Measurements from ENCODE around the gene MAPK8IP1. TPM values are rescaled to one million over a fixed set of nuclear protein-coding genes. Genes with fewer than 3 reads are reported as not detected.

The MAPK8IP1 gene
- polyA plus RNA-seq, 1 donor (not counting 4 experiments of a cell fraction or from before 2014, with no cell fraction given): 0.51 TPM

GRCh38 chr11:45902452-45903380, 17.3 kb downstream of the MAPK8IP1 start:
- Histone ChIP-seq H3K4me2 (ENCODE audit: control insufficient read depth, extremely low read depth, insufficient read depth, low read depth, low read length) (no peak overlapping the region), H3K9ac (ENCODE audit: control insufficient read depth, extremely low read depth, insufficient read depth, low read length) (no peak overlapping the region), H3K4me1 (ENCODE audit: control insufficient read depth, extremely low read depth, insufficient read depth, low read length) (peaks cover 7% of the 10 kb centered on the region), H3K9me1 (ENCODE audit: control insufficient read depth, extremely low read depth, insufficient read depth, low read length) (no peaks in the 10 kb centered on the region), H3K79me2 (ENCODE audit: control insufficient read depth, insufficient read depth, low read length) (no peaks in the 10 kb centered on the region), H3K36me3 (ENCODE audit: control insufficient read depth in 2 of 2, extremely low read depth in 1 of 2, insufficient read depth in 2 of 2, low read length in 2 of 2) (no peaks in the 10 kb centered on the region), H3K9me3 (ENCODE audit: control insufficient read depth, low read depth, low read length) (no peaks in the 10 kb centered on the region), H3K4me3 (ENCODE audit: control insufficient read depth in 2 of 3, extremely low read depth in 1 of 3, insufficient read depth in 2 of 3, low read depth in 1 of 3, low read length in 3 of 3) (no peak overlapping the region), H3K27ac (ENCODE audit: control insufficient read depth, insufficient read depth, low read length) (no peak overlapping the region), H4K20me1 (ENCODE audit: control insufficient read depth, extremely low read depth, insufficient read depth, low read length) (no peaks in the 10 kb centered on the region), H2AFZ (ENCODE audit: control insufficient read depth, low read length) (no peak overlapping the region), H3K27me3 (ENCODE audit: control insufficient read depth, extremely low read depth, insufficient read depth, low read length) (peaks cover 19% of the 10 kb centered on the region)
- TF ChIP-seq CTCF (optimal IDR thresholded peaks at IDR 0.05 in 1 of 3, IDR thresholded peaks at IDR 0.05 in 1 of 3, conservative IDR thresholded peaks at IDR 0.05 in 1 of 3; ENCODE audit: extremely low read depth in 1 of 3, insufficient read depth in 2 of 3, low read length in 3 of 3): no peak
- no peak for TF ChIP-seq EZH2 (IDR thresholded peaks at IDR 0.05; ENCODE audit: low read length)
- dilution Hi-C loops (cut with MboI; ENCODE audit: extremely low pct_ligation_motif_present, low sequenced_read_pairs): no loop called here
- FAIRE-seq (no peak), DNase-seq (ENCODE audit: low read depth, low spot score) (no peak)

DNA sequence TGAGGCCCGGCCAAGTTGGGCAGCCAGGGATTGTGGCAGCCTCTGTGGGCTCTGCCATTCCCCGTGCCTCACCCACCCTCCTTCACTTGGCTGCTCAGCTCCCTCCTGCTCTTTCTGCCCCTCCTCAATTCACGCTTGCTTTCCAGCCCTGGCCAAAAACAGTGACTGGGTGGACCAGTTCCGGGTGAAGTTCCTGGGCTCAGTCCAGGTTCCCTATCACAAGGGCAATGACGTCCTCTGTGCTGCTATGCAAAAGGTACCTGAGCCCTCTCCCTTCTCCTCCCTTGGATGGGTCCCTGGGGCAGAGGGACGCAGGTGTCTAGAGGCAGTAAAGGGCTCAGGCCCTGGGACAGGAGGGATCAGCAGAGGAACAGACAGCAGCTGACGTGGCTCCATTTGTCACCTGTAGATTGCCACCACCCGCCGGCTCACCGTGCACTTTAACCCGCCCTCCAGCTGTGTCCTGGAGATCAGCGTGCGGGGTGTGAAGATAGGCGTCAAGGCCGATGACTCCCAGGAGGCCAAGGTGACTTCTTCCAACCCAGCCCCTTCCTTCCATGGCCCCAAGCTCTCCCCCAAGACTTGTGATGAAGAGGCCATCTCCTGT, 19.0 kb downstream of the MAPK8IP1 start:
- peaks cover 18% of the 10 kb centered on the region for H3K27me3 ChIP-seq (ENCODE audit: control insufficient read depth, extremely low read depth, insufficient read depth, low read length)
- dilution Hi-C loops (cut with MboI; ENCODE audit: extremely low pct_ligation_motif_present, low sequenced_read_pairs): no loop called here
- peaks cover 4% of the 10 kb centered on the region for H3K4me1 ChIP-seq (ENCODE audit: control insufficient read depth, extremely low read depth, insufficient read depth, low read length)
- TF ChIP-seq EZH2 (IDR thresholded peaks at IDR 0.05; ENCODE audit: low read length): no peak
- no peak for TF ChIP-seq CTCF (optimal IDR thresholded peaks at IDR 0.05 in 1 of 3, IDR thresholded peaks at IDR 0.05 in 1 of 3, conservative IDR thresholded peaks at IDR 0.05 in 1 of 3; ENCODE audit: extremely low read depth in 1 of 3, insufficient read depth in 2 of 3, low read length in 3 of 3)
- H3K4me2 ChIP-seq (ENCODE audit: control insufficient read depth, extremely low read depth, insufficient read depth, low read depth, low read length): no peak overlapping the region
- FAIRE-seq (no peak), DNase-seq (ENCODE audit: low read depth, low spot score) (no peak)
- no peak overlapping the region for H3K9ac ChIP-seq (ENCODE audit: control insufficient read depth, extremely low read depth, insufficient read depth, low read length)
- peaks cover 2 to 5% of the 10 kb centered on the region in 2 experiments for H3K36me3 ChIP-seq (ENCODE audit: control insufficient read depth in 2 of 2, extremely low read depth in 1 of 2, insufficient read depth in 2 of 2, low read length in 2 of 2)
- no peaks in the 10 kb centered on the region for H3K9me1 ChIP-seq (ENCODE audit: control insufficient read depth, extremely low read depth, insufficient read depth, low read length)
- H2AFZ ChIP-seq (ENCODE audit: control insufficient read depth, low read length): no peak overlapping the region
- H3K4me3 ChIP-seq (ENCODE audit: control insufficient read depth in 2 of 3, extremely low read depth in 1 of 3, insufficient read depth in 2 of 3, low read depth in 1 of 3, low read length in 3 of 3): no peak overlapping the region
- H3K79me2 ChIP-seq (ENCODE audit: control insufficient read depth, insufficient read depth, low read length): no peaks in the 10 kb centered on the region
- H4K20me1 ChIP-seq (ENCODE audit: control insufficient read depth, extremely low read depth, insufficient read depth, low read length): no peaks in the 10 kb centered on the region
- H3K9me3 ChIP-seq (ENCODE audit: control insufficient read depth, low read depth, low read length): no peaks in the 10 kb centered on the region
- H3K27ac ChIP-seq (ENCODE audit: control insufficient read depth, insufficient read depth, low read length): no peak overlapping the region

Measured in keratinocyte (primary cell).